Camera-type eye (tissue), 1 donor: ENCODE data around the gene CCDC18. TPM values are rescaled to one million over a fixed set of nuclear protein-coding genes. Genes with fewer than 3 reads are reported as not detected.

Experiments
- total RNA-seq: library from RNA; depleted of rRNA; stranded (reverse); fragments of >200 nt; gene quantifications from one replicate; pipeline ENCODE4 v1.2.3, GENCODE V29; 2014

Gene CCDC18, protein sequence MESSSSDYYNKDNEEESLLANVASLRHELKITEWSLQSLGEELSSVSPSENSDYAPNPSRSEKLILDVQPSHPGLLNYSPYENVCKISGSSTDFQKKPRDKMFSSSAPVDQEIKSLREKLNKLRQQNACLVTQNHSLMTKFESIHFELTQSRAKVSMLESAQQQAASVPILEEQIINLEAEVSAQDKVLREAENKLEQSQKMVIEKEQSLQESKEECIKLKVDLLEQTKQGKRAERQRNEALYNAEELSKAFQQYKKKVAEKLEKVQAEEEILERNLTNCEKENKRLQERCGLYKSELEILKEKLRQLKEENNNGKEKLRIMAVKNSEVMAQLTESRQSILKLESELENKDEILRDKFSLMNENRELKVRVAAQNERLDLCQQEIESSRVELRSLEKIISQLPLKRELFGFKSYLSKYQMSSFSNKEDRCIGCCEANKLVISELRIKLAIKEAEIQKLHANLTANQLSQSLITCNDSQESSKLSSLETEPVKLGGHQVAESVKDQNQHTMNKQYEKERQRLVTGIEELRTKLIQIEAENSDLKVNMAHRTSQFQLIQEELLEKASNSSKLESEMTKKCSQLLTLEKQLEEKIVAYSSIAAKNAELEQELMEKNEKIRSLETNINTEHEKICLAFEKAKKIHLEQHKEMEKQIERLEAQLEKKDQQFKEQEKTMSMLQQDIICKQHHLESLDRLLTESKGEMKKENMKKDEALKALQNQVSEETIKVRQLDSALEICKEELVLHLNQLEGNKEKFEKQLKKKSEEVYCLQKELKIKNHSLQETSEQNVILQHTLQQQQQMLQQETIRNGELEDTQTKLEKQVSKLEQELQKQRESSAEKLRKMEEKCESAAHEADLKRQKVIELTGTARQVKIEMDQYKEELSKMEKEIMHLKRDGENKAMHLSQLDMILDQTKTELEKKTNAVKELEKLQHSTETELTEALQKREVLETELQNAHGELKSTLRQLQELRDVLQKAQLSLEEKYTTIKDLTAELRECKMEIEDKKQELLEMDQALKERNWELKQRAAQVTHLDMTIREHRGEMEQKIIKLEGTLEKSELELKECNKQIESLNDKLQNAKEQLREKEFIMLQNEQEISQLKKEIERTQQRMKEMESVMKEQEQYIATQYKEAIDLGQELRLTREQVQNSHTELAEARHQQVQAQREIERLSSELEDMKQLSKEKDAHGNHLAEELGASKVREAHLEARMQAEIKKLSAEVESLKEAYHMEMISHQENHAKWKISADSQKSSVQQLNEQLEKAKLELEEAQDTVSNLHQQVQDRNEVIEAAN (N-terminal part only)
- 15.0 TPM for total RNA-seq

DNA sequence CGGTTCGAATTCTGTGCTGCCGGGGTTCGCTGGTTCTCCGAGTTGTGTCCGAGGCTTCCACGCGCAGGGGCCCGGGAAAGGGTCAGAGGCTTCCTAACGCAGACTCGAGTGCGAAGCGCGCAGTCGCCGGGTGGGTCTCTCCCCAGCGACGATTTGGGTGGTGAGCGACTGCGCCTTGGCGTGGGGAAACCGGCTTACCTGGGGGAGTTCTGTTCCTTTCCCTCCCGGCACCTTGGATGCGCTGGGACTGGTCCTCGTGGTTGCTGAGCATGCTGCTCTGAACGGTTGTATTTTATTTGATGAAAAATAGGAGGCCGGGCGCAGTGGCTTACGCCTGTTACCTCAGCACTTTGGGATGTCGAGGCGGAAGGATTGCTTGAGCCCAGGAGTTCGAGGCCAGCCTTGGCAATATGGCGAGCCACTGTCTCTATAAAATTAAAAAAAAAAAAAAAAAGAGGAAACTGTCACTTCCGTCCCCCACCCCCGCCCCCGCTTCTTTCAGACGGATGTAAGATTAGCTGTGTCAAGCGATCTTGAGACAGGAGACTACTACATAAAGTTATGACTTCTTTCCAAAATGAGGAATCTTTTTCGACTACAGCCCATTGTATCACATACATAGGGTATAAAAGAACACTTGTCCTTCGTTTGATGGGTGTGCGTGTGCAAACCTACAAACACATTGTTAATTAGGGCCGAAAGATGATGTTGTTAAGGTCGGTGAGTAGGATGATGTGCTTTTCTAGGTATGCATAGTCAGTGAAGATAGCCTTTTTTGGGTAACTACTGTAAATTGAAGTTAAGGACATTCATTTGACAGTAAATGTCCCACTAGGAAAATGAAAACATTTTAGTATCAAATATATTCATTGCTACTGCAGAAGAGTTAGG, at the start of gene CCDC18:
CCDC18 (plus strand) TSS at position 2 of the 891 bp plus-strand sequence. CDS start 2,638 bp downstream, outside the sequence.

GRCh38 chr1:93179886-93180722, 420 bp upstream of the CCDC18 start, which contains the start of gene TMED5:
TSS of gene TMED5 (minus strand) at chr1:93180413. CDS start at chr1:93180242, 171 bp downstream.

Other genes with a start within 250 kb of the CCDC18 start
- 20.0 TPM for gene DIPK1A, start 219.3 kb upstream of the CCDC18 start, total RNA-seq
- gene MTF2, start 101.4 kb upstream of the CCDC18 start, total RNA-seq: 98.0 TPM
- gene TMED5, start 311 bp upstream of the CCDC18 start, total RNA-seq: 49.0 TPM
- gene DR1, start 165.2 kb downstream of the CCDC18 start, total RNA-seq: 57.9 TPM